HL-60 (cell line): Measurements from ENCODE around the gene ICAM3.

Experiments used
- DNase-seq, 2 experiments: peaks; one replicate each; pipeline ENCODE4 v3.0.0-alpha.2; 2010 to 2020; ENCODE audit warnings: low read depth in 1 of 2, low spot score in 1 of 2
- H3K27ac ChIP-seq: fragments of 250-450 bp; sonication (Bioruptor Pico); replicated peaks from 2 replicates; pipeline ENCODE4 v1.5.1; 2020; ENCODE audit warnings: mild to moderate bottlenecking, moderate library complexity
- H3K27me3 ChIP-seq: fragments of 250-450 bp; sonication (Bioruptor Pico); 2 replicates; pipeline ENCODE4 v1.5.1; 2021; ENCODE audit warnings: mild to moderate bottlenecking, moderate library complexity; ENCODE audit not compliant: insufficient read depth, poor library complexity, severe bottlenecking
- H3K4me3 ChIP-seq: replicated peaks from 2 replicates; pipeline ENCODE4 v1.5.1; 2011; ENCODE audit warnings: mild to moderate bottlenecking, control low read depth, low read length; ENCODE audit not compliant: insufficient read depth
- CTCF ChIP-seq: IDR thresholded peaks from one replicate; pipeline ENCODE4 v1.5.1; 2011; ENCODE audit warnings: low read length, control low read depth, inconsistent platforms; ENCODE audit not compliant: insufficient read depth
- GABPA ChIP-seq: IDR thresholded peaks from 2 replicates; pipeline ENCODE4 v1.6.1; 2012; ENCODE audit warnings: low read depth
- POLR2AphosphoS5 ChIP-seq: IDR thresholded peaks from 2 replicates; pipeline ENCODE4 v1.6.1; 2012; ENCODE audit warnings: low read depth
- SPI1 ChIP-seq: IDR thresholded peaks from 2 replicates; pipeline ENCODE4 v1.6.1; 2012; ENCODE audit warnings: low read depth, mild to moderate bottlenecking, borderline replicate concordance
- TF ChIP-seq, protein P1 (sequence below): IDR thresholded peaks from 2 replicates; pipeline ENCODE4 v1.6.1; 2012; ENCODE audit warnings: low read depth; ENCODE audit not compliant: insufficient replicate concordance

The ICAM3 gene

GRCh38 chr19:10317045-10317856 is 22.2 kb downstream of the ICAM3 start:
- Histone ChIP-seq H3K4me3 (no peak overlapping the region), H3K27ac (no peak overlapping the region), H3K27me3 (no peaks in the 10 kb centered on the region)
- TF ChIP-seq GABPA (no peak), POLR2AphosphoS5 (no peak), CTCF (no peak), SPI1 (no peak)
- TF ChIP-seq, protein P1, sequence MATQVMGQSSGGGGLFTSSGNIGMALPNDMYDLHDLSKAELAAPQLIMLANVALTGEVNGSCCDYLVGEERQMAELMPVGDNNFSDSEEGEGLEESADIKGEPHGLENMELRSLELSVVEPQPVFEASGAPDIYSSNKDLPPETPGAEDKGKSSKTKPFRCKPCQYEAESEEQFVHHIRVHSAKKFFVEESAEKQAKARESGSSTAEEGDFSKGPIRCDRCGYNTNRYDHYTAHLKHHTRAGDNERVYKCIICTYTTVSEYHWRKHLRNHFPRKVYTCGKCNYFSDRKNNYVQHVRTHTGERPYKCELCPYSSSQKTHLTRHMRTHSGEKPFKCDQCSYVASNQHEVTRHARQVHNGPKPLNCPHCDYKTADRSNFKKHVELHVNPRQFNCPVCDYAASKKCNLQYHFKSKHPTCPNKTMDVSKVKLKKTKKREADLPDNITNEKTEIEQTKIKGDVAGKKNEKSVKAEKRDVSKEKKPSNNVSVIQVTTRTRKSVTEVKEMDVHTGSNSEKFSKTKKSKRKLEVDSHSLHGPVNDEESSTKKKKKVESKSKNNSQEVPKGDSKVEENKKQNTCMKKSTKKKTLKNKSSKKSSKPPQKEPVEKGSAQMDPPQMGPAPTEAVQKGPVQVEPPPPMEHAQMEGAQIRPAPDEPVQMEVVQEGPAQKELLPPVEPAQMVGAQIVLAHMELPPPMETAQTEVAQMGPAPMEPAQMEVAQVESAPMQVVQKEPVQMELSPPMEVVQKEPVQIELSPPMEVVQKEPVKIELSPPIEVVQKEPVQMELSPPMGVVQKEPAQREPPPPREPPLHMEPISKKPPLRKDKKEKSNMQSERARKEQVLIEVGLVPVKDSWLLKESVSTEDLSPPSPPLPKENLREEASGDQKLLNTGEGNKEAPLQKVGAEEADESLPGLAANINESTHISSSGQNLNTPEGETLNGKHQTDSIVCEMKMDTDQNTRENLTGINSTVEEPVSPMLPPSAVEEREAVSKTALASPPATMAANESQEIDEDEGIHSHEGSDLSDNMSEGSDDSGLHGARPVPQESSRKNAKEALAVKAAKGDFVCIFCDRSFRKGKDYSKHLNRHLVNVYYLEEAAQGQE: no peak
- no peak for DNase-seq

DNA sequence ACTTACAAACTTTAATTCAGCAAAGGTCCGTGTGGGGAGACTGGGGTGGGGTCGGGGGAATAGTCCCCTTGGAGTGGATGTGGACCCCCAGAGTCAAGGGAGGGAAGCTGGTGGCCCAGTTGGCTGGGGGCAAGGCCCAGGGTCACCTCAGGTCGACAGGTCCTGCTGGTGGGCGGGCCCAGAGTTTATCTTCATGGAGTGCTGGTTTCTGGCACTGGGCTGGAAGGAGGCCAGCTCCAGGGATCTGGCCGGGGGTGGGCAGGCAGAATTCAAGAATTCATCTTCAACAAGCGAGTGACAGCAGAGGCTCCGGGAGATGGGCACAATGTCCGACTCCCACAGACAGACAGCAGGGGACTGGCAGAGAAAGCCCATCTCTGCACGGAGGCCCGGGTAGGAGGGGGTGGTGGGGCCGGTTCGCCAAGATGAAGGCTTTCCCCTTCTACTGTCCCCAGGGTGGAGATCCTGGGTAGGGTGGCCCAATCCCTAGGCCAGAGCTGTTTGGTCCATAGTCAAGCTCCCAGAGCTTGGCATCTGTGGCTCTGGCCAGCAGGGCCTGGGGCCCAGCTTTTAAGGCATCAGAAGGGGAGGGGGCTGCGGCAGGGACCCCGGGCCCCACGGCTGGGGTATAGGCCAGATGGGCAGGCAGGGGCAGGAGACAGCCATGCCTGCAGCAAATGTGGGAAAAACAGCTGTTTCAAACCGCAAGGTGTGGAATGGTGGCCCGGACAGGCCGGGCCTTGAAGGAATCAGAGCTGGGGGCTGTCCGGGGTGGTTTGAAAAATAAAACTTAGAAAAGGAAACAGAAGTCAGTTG is 23.0 kb downstream of the ICAM3 start:
- no peak for TF ChIP-seq CTCF
- TF ChIP-seq SPI1: no peak
- no peak for TF ChIP-seq GABPA
- TF ChIP-seq, protein P1: no peak
- no peak for TF ChIP-seq POLR2AphosphoS5
- Histone ChIP-seq H3K27me3 (no peaks in the 10 kb centered on the region), H3K27ac (no peak overlapping the region), H3K4me3 (peak overlapping the region; percentile 93; the same call in 1 of the 2 replicates)
- no peak for DNase-seq

DNA sequence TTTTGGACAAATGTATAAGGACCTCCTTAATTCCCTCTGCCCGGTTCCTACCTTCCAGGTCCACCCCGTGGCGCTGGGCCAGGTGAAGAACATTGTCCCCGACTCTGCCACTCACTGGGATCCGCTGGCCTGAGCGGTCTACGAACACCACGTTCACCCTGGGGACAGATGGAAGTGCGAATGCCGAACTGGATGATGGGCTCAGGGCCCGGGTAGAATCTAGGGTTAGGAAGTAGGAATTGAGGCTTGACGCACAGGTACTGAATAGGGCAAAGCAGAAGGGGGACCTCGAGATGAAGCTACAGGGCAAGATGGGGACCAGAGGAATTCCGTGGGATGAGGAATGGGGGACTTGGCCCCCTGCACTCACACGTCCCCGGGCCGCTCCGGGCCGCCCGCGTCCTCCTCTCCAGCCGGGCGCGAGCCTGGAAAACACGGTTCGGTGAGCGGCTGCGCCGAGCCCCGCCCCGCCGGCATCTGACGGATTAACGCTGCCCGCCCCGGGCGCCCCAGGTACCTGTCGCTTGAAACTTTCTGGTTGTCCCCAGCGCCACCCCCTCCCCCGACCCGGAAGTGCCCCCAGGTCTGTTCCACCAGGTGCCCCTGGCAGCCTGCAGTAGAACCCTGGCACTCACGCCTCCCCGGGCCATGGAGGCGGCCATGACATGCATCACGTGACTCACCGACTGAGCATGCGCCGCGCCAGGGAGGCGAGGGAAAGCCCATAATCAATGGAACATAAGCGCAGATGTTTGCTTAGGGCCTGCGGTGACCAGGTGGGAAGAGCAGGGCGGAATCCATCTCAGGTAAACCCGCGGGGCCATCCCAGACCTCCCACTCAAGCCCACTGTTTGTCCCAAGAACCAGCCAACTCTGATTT is 23.8 kb downstream of the ICAM3 start, which contains the start of gene FDX2:
Gene FDX2 (minus strand): TSS at position 681 of the 880 bp plus-strand sequence. CDS start 19 bp downstream, at position 662.
- Histone ChIP-seq H3K27me3 (no peaks in the 10 kb centered on the region), H3K27ac (peak within 1 kb of the TSS; percentile 52), H3K4me3 (peak within 1 kb of the TSS; percentile 93)
- TF ChIP-seq POLR2AphosphoS5 (peak; percentile 88), SPI1 (no peak)
- DNase-seq: peak in 1 of 2 experiments; percentile 85
